NCI-H2196 treated with DMSO at 0.1 percent for 48 hours (cell line): ENCODE results near the gene TRAF4.
"Not testable (repeated sequence)": the region's sequence is repeated elsewhere in the genome, so short reads cannot be mapped to it uniquely, and the experiment has no call there.

Experiments
- DNase-seq: peaks from one replicate; lab custom pipeline; 2025; ENCODE audit not compliant: unreplicated experiment; lab: John Stamatoyannopoulos, UW

The TRAF4 gene

GRCh38 chr17:28777178-28777577 is 33.4 kb downstream of the TRAF4 start:
- no peak for DNase-seq

DNA sequence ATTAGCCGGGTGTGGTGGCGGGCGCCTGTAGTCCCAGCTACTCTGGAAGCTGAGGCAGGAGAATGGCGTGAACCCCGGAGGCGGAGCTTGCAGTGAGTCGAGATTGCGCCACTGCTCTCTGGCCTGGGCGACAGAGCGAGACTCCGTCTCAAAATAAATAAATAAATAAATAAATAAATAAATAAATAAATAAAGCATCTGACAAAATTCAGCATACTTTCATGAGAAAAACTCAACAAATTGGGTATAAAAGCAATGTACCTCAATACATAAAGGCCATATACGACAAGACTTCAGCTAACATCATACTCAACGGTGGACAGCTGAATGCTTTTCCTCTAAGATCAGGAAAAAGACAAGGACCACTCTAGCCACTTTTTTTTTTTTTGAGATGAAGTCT is 35.8 kb downstream of the TRAF4 start:
- not testable (repeated sequence) for DNase-seq

GRCh38 chr17:28783161-28783560 is 39.4 kb downstream of the TRAF4 start:
- no peak for DNase-seq

- DNase-seq: no peak
Observed at GRCh38 chr17:28788100-28788499, 44.3 kb downstream of the TRAF4 start.

GRCh38 chr17:28792877-28793661 is 49.3 kb downstream of the TRAF4 start:
- no peak for DNase-seq

- not testable (repeated sequence) for DNase-seq
Observed at GRCh38 chr17:28794846-28795441, 51.1 kb downstream of the TRAF4 start.

- DNase-seq: no peak
Observed at GRCh38 chr17:28796062-28796461, 52.3 kb downstream of the TRAF4 start.
